Naive thymus-derived CD8-positive, alpha-beta T cell (primary cell): ENCODE results near the gene FLT3LG. TPM values are rescaled to one million over a fixed set of nuclear protein-coding genes. Genes with fewer than 3 reads are reported as not detected.

Experiments used
- ATAC-seq, 2 donors: fragments of 150-1000 bp; cut with Tn5 transposase in 1 of 2; sonication (Bioruptor Pico), chemical (Tn5 transposase) in 1 of 2; 1 replicate in 1 of 2; 2 replicates in 1 of 2; pipeline ENCODE4 v1.10.0; 2021; ENCODE audit warnings: mild to moderate bottlenecking in 2 of 2, moderate library complexity in 2 of 2
- POLR2A ChIA-PET: fragments of 350-600 bp; sonication (Branson Sonifier 250); formaldehyde crosslinking; loops from one replicate; lab custom pipeline; 2021; ENCODE audit warnings: antibody characterized with exemption; lab: Charles Lee
- DNase-seq, 10 donors: peaks; one replicate each; pipeline versions ENCODE4 v3.0.0 to v3.0.0-alpha.2; 2020 to 2022
- H3K27ac Mint-ChIP-seq, 10 donors: one replicate each; pipeline ENCODE4 v1.8.0; 2020 to 2022; ENCODE audit warnings: mild to moderate bottlenecking in 10 of 10, mixed read lengths in 10 of 10, moderate library complexity in 4 of 10, inconsistent platforms in 1 of 10
- H3K27me3 Mint-ChIP-seq, 5 donors: one replicate each; pipeline ENCODE4 v1.8.0; 2021 to 2022; ENCODE audit warnings: mixed read lengths in 5 of 5
- H3K36me3 Mint-ChIP-seq, 3 donors: one replicate each; pipeline ENCODE4 v1.8.0; 2020 to 2022; ENCODE audit warnings: mixed read lengths in 3 of 3, mild to moderate bottlenecking in 2 of 3, inconsistent platforms in 1 of 3
- H3K4me1 Mint-ChIP-seq, 4 donors: one replicate each; pipeline ENCODE4 v1.8.0; 2021 to 2022; ENCODE audit warnings: mixed read lengths in 4 of 4
- H3K4me3 Mint-ChIP-seq, 10 donors: one replicate each; pipeline ENCODE4 v1.8.0; 2020 to 2022; ENCODE audit warnings: mild to moderate bottlenecking in 10 of 10, mixed read lengths in 10 of 10, moderate library complexity in 6 of 10, inconsistent platforms in 1 of 10
- H3K9me3 Mint-ChIP-seq, 9 donors: one replicate each; pipeline ENCODE4 v1.8.0; 2020 to 2022; ENCODE audit warnings: mixed read lengths in 9 of 9, mild to moderate bottlenecking in 3 of 9, inconsistent platforms in 1 of 9, moderate library complexity in 1 of 9
- polyA plus RNA-seq, 3 donors: library from polyadenylated mRNA; unstranded; fragments of 300-500 nt; fragmentation: Illumina TruSeq; gene quantifications; one replicate each; pipeline ENCODE4 v1.2.3, GENCODE V29; 2021
- total RNA-seq, 8 experiments: library from RNA in 2 of 8; stranded (reverse) in 2 of 8; gene quantifications; one replicate each; pipeline ENCODE4 v1.2.3 and lab custom pipeline; 2021 to 2026

FLT3LG gene
- total and polyA plus RNA-seq, 5 experiments from 2014 or later: 106 to 205 (median 112) TPM

GRCh38 chr19:49491030-49491803 is 17.2 kb downstream of the FLT3LG start:
- H3K4me3 Mint-ChIP-seq: peak overlapping the region in 6 of 10 donors; percentile 42 to 98 (median 67)
- peaks cover 9 to 69% (median 58%) of the 10 kb centered on the region in 4 donors for H3K4me1 Mint-ChIP-seq

GRCh38 chr19:49491804-49492572 is 18.0 kb downstream of the FLT3LG start:
- peaks cover 10 to 72% (median 60%) of the 10 kb centered on the region in 4 donors for H3K4me1 Mint-ChIP-seq
- peak overlapping the region in 5 of 10 donors; percentile 13 to 43 (median 29) for H3K4me3 Mint-ChIP-seq
- peaks cover 0 to 3% (median 0%) of the 10 kb centered on the region in 5 donors for H3K27me3 Mint-ChIP-seq

More at GRCh38 chr19:49491030-49491803, 17.2 kb downstream of the FLT3LG start:
- DNase-seq: no peak
- Mint-ChIP-seq H3K27ac (peak overlapping the region in 7 of 10 donors; percentile 37 to 85 (median 62)), H3K36me3 (peaks cover 12 to 62% (median 32%) of the 10 kb centered on the region in 3 donors), H3K27me3 (peaks cover 0 to 3% (median 0%) of the 10 kb centered on the region in 5 donors), H3K9me3 (peaks cover 0 to 4% (median 0%) of the 10 kb centered on the region in 9 donors)
- POLR2A ChIA-PET: interaction anchor here (0.6 to 1.5 kb wide), 2 partner anchors 11 to 39 kb away, joined by 3 to 4 read pairs; partner anchors contain the start of gene PIH1D1
- no peak for ATAC-seq

GRCh38 chr19:49492573-49493405 is 18.8 kb downstream of the FLT3LG start:
- peaks cover 12 to 72% (median 62%) of the 10 kb centered on the region in 4 donors for H3K4me1 Mint-ChIP-seq
- peak overlapping the region; percentile 53 to 93 (median 81) for H3K27ac Mint-ChIP-seq
- H3K9me3 Mint-ChIP-seq: peaks cover 0 to 2% (median 0%) of the 10 kb centered on the region in 9 donors
- H3K4me3 Mint-ChIP-seq: peak overlapping the region in 8 of 10 donors; percentile 13 to 52 (median 34)
- DNase-seq (no peak), ATAC-seq (no peak)
- POLR2A ChIA-PET: interaction anchor here (0.6 to 2.2 kb wide), 7 partner anchors 38 to 148 kb away, joined by 3 to 7 read pairs (median 3); partner anchors contain the start of gene PIH1D1
- peaks cover 18 to 63% (median 35%) of the 10 kb centered on the region in 3 donors for H3K36me3 Mint-ChIP-seq
- H3K27me3 Mint-ChIP-seq: no peaks in the 10 kb centered on the region

More at GRCh38 chr19:49491804-49492572, 18.0 kb downstream of the FLT3LG start:
- POLR2A ChIA-PET: interaction anchor here (0.6 to 1.5 kb wide), 5 partner anchors 38 to 149 kb away, joined by 3 read pairs; partner anchors contain the start of gene PIH1D1
- DNase-seq: no peak
- Mint-ChIP-seq H3K9me3 (peaks cover 0 to 4% (median 0%) of the 10 kb centered on the region in 9 donors), H3K27ac (peak overlapping the region in 9 of 10 donors; percentile 49 to 93 (median 80)), H3K36me3 (peaks cover 15 to 63% (median 32%) of the 10 kb centered on the region in 3 donors)
- ATAC-seq: no peak

GRCh38 chr19:49496574-49497008 is 22.6 kb downstream of the FLT3LG start:
- Mint-ChIP-seq H3K4me3 (peak overlapping the region; percentile 96 to 100 (median 100)), H3K27ac (peak overlapping the region; percentile 96 to 100 (median 99)), H3K4me1 (peaks cover 20 to 74% (median 64%) of the 10 kb centered on the region in 4 donors), H3K27me3 (peaks cover 0 to 2% (median 0%) of the 10 kb centered on the region in 5 donors), H3K9me3 (peaks cover 0 to 2% (median 0%) of the 10 kb centered on the region in 9 donors), H3K36me3 (peaks cover 17 to 57% (median 36%) of the 10 kb centered on the region in 3 donors)
- DNase-seq (no peak), ATAC-seq (no peak)
- POLR2A ChIA-PET: interaction anchor here (1.0 to 4.2 kb wide), 9 partner anchors 17 to 180 kb away, joined by 3 to 45 read pairs (median 6); partner anchors contain the start of genes ALDH16A1, BCL2L12, IRF3 and NOSIP

GRCh38 chr19:49497047-49497788 is 23.2 kb downstream of the FLT3LG start:
- H3K4me3 Mint-ChIP-seq: peak overlapping the region; percentile 96 to 100 (median 100)
- peaks cover 17 to 51% (median 34%) of the 10 kb centered on the region in 3 donors for H3K36me3 Mint-ChIP-seq
- H3K27ac Mint-ChIP-seq: peak overlapping the region; percentile 96 to 100 (median 99)
- POLR2A ChIA-PET: interaction anchor here (1.7 to 4.2 kb wide), 6 partner anchors 16 to 180 kb away, joined by 5 to 45 read pairs (median 16); partner anchors contain the start of genes ALDH16A1, BCL2L12, IRF3 and NOSIP
- H3K4me1 Mint-ChIP-seq: peaks cover 18 to 79% (median 66%) of the 10 kb centered on the region in 4 donors
- peaks cover 0 to 2% (median 0%) of the 10 kb centered on the region in 9 donors for H3K9me3 Mint-ChIP-seq
- DNase-seq (peak; percentile 51 to 87 (median 72)), ATAC-seq (peak; percentile 3 to 5)
- peaks cover 0 to 2% (median 0%) of the 10 kb centered on the region in 5 donors for H3K27me3 Mint-ChIP-seq

- peaks cover 0 to 2% (median 0%) of the 10 kb centered on the region in 9 donors for H3K9me3 Mint-ChIP-seq
- H3K27me3 Mint-ChIP-seq: peaks cover 0 to 2% (median 0%) of the 10 kb centered on the region in 5 donors
- H3K27ac Mint-ChIP-seq: peak overlapping the region; percentile 96 to 100 (median 99)
Observed at GRCh38 chr19:49497789-49498103, 23.7 kb downstream of the FLT3LG start.

GRCh38 chr19:49498475-49498874 is 24.5 kb downstream of the FLT3LG start:
- Mint-ChIP-seq H3K4me3 (peak overlapping the region; percentile 96 to 100 (median 100)), H3K36me3 (peaks cover 17 to 39% (median 29%) of the 10 kb centered on the region in 3 donors), H3K27me3 (peaks cover 0 to 2% (median 0%) of the 10 kb centered on the region in 5 donors), H3K4me1 (peaks cover 18 to 80% (median 67%) of the 10 kb centered on the region in 4 donors), H3K27ac (peak overlapping the region; percentile 95 to 100 (median 99)), H3K9me3 (peaks cover 0 to 2% (median 0%) of the 10 kb centered on the region in 9 donors)
- no peak for ATAC-seq
- no peak for DNase-seq
- POLR2A ChIA-PET: interaction anchor here (1.3 kb wide), 2 partner anchors 33 to 82 kb away, joined by 3 to 5 read pairs; partner anchors contain the start of genes NOSIP and PRRG2

More at GRCh38 chr19:49497789-49498103, 23.7 kb downstream of the FLT3LG start:
- DNase-seq: no peak
- no peak for ATAC-seq
- H3K4me1 Mint-ChIP-seq: peaks cover 19 to 79% (median 67%) of the 10 kb centered on the region in 4 donors
- peak overlapping the region; percentile 96 to 100 (median 100) for H3K4me3 Mint-ChIP-seq
- peaks cover 17 to 45% (median 33%) of the 10 kb centered on the region in 3 donors for H3K36me3 Mint-ChIP-seq
- POLR2A ChIA-PET: interaction anchor here (2.8 to 4.2 kb wide), 2 partner anchors 167 to 179 kb away, joined by 19 to 24 read pairs; partner anchors contain the start of genes BCL2L12, IRF3 and PRMT1

GRCh38 chr19:49499030-49499670 is 25.1 kb downstream of the FLT3LG start:
- peaks cover 0 to 2% (median 0%) of the 10 kb centered on the region in 5 donors for H3K27me3 Mint-ChIP-seq
- H3K27ac Mint-ChIP-seq: peak overlapping the region; percentile 95 to 100 (median 99)
- H3K9me3 Mint-ChIP-seq: no peaks in the 10 kb centered on the region
- POLR2A ChIA-PET: interaction anchor here (0.7 to 1.3 kb wide), 6 partner anchors 12 to 82 kb away, joined by 3 to 5 read pairs (median 3); partner anchors contain the start of genes NOSIP and PRRG2
- peaks cover 18 to 80% (median 66%) of the 10 kb centered on the region in 4 donors for H3K4me1 Mint-ChIP-seq
- no peak for ATAC-seq
- peak in 1 of 10 donors; percentile 26 for DNase-seq
- H3K4me3 Mint-ChIP-seq: peak overlapping the region; percentile 96 to 100 (median 100)
- H3K36me3 Mint-ChIP-seq: peaks cover 17 to 39% (median 29%) of the 10 kb centered on the region in 3 donors

GRCh38 chr19:49502866-49503581 is 29.0 kb downstream of the FLT3LG start:
- Mint-ChIP-seq H3K27me3 (peaks cover 0 to 2% (median 0%) of the 10 kb centered on the region in 5 donors), H3K4me3 (peak overlapping the region in 4 of 10 donors; percentile 18 to 34 (median 30)), H3K9me3 (no peaks in the 10 kb centered on the region), H3K4me1 (peaks cover 15 to 58% (median 51%) of the 10 kb centered on the region in 4 donors), H3K36me3 (peaks cover 9 to 26% (median 19%) of the 10 kb centered on the region in 3 donors), H3K27ac (peak overlapping the region; percentile 96 to 100 (median 99))
- POLR2A ChIA-PET: interaction anchor here (0.6 to 2.2 kb wide), 8 partner anchors 15 to 175 kb away, joined by 3 to 15 read pairs (median 6); partner anchors contain the start of genes NOSIP, PRMT1, PRR12 and PRRG2
- peak in 6 of 10 donors; percentile 43 to 75 (median 60) for DNase-seq
- ATAC-seq: no peak
